Endometrial microvascular endothelial cells (primary cell): Measurements from ENCODE around the gene TCL1B. TPM values are rescaled to one million over a fixed set of nuclear protein-coding genes. Genes with fewer than 3 reads are reported as not detected.

Source experiments
- in situ Hi-C: cut with HindIII; loops from 2 replicates; pipeline ENCODE4 v1.10.0; 2017; ENCODE audit warnings: low sequenced_read_pairs, low pct_unique_long_range_greater_than_20kb; ENCODE audit errors: inconsistent ontology term
- total RNA-seq: library from RNA; depleted of rRNA; stranded (reverse); fragments of >200 nt; gene quantifications from one replicate; pipeline ENCODE4 v1.2.3, GENCODE V29; 2015; ENCODE audit errors: inconsistent ontology term

Gene TCL1B
- total RNA-seq = not detected

GRCh38 chr14:95685978-95686922 lies at the start of gene TCL1B:
Gene TCL1B, plus strand, starts transcription at chr14:95686426. Its CDS starts 42 bp downstream, at chr14:95686468.
- in situ Hi-C loops = no loop called here

- in situ Hi-C loops = no loop called here
Measured at GRCh38 chr14:95644981-95645380, 41.2 kb upstream of the TCL1B start.

GRCh38 chr14:95645389-95645996 lies 40.7 kb upstream of the TCL1B start:
- in situ Hi-C loops = no loop called here

- in situ Hi-C loops = no loop called here
Measured at GRCh38 chr14:95647926-95648325, 38.3 kb upstream of the TCL1B start.

GRCh38 chr14:95649230-95649629 lies 37.0 kb upstream of the TCL1B start:
- in situ Hi-C loops = no loop called here

GRCh38 chr14:95651028-95651427 lies 35.2 kb upstream of the TCL1B start:
- in situ Hi-C loops = no loop called here

- in situ Hi-C loops = no loop called here
Measured at GRCh38 chr14:95651821-95652583, 34.2 kb upstream of the TCL1B start.

- in situ Hi-C loops = no loop called here
Measured at GRCh38 chr14:95652690-95653089, 33.5 kb upstream of the TCL1B start.

GRCh38 chr14:95655461-95655860 lies 30.8 kb upstream of the TCL1B start:
- in situ Hi-C loops = no loop called here

GRCh38 chr14:95656634-95657033 lies 29.6 kb upstream of the TCL1B start:
- in situ Hi-C loops = no loop called here

GRCh38 chr14:95657454-95657853 lies 28.8 kb upstream of the TCL1B start:
- in situ Hi-C loops = no loop called here

GRCh38 chr14:95659293-95659989 lies 26.8 kb upstream of the TCL1B start:
- in situ Hi-C loops = no loop called here

GRCh38 chr14:95659990-95660385 lies 26.2 kb upstream of the TCL1B start:
- in situ Hi-C loops = no loop called here

- in situ Hi-C loops = no loop called here
Measured at GRCh38 chr14:95660651-95661515, 25.3 kb upstream of the TCL1B start.

- in situ Hi-C loops = no loop called here
Measured at GRCh38 chr14:95662376-95663186, 23.6 kb upstream of the TCL1B start.

GRCh38 chr14:95663226-95663797 lies 22.9 kb upstream of the TCL1B start:
- in situ Hi-C loops = no loop called here

- in situ Hi-C loops = no loop called here
Measured at GRCh38 chr14:95664066-95664465, 22.2 kb upstream of the TCL1B start.
